ENCODE data around the gene HLA-A.

HLA-A gene

DNA sequence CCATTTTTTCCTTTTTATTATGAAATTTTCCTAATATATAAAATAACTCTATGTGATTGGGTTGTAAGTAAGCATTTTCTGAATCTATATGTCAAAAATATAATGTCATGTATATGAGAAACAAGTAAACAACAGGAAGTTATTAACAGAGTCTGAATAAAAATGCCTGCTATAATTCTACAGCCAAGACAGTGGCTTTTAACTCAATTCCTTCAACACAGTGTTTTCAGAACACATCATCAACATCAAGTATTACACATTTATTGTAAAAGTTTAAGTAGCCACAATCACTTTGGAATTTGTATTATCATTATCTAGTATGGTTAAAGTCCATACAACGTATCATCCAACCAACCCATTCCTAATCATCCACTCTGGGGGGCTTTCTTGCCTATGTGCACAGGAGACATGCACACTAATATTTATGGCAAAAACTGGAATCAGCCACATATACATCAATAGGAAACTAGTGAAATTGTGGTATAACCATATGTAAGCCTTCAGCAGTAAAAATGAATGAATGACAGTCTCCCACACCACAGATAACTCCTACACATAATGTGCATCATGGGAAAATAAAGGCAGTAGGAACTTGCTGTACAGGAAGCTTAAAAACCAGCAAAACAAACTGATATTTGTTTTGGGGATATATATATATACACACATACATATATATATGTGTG is 6.9 kb upstream of the HLA-A start:
- Histone ChIP-seq H3K27ac (no peak overlapping the region), H3K79me2 (ENCODE audit: insufficient read depth, low read depth) (no peaks in the 10 kb centered on the region), H3K4me1 (ENCODE audit: low read depth, poor library complexity, severe bottlenecking) (no peaks in the 10 kb centered on the region), H3K9ac (no peak overlapping the region), H3K4me3 (IDR thresholded peaks at IDR 0.05; ENCODE audit: insufficient read depth, low read depth, low read length) (no peak overlapping the region), H2AFZ (ENCODE audit: low read depth) (no peak overlapping the region), H3K27me3 (ENCODE audit: insufficient read depth, low read depth) (no peaks in the 10 kb centered on the region), H3K4me2 (no peak overlapping the region), H4K20me1 (ENCODE audit: insufficient read depth) (no peaks in the 10 kb centered on the region), H3K36me3 (ENCODE audit: insufficient read depth) (no peaks in the 10 kb centered on the region)
- TF ChIP-seq, protein P1, sequence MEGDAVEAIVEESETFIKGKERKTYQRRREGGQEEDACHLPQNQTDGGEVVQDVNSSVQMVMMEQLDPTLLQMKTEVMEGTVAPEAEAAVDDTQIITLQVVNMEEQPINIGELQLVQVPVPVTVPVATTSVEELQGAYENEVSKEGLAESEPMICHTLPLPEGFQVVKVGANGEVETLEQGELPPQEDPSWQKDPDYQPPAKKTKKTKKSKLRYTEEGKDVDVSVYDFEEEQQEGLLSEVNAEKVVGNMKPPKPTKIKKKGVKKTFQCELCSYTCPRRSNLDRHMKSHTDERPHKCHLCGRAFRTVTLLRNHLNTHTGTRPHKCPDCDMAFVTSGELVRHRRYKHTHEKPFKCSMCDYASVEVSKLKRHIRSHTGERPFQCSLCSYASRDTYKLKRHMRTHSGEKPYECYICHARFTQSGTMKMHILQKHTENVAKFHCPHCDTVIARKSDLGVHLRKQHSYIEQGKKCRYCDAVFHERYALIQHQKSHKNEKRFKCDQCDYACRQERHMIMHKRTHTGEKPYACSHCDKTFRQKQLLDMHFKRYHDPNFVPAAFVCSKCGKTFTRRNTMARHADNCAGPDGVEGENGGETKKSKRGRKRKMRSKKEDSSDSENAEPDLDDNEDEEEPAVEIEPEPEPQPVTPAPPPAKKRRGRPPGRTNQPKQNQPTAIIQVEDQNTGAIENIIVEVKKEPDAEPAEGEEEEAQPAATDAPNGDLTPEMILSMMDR (conservative IDR thresholded peaks at IDR 0.05; ENCODE audit: low read depth, low read length) = no peak

- Histone ChIP-seq H3K36me3 (ENCODE audit: insufficient read depth) (no peaks in the 10 kb centered on the region), H3K9ac (no peak overlapping the region), H3K4me1 (ENCODE audit: low read depth, poor library complexity, severe bottlenecking) (no peaks in the 10 kb centered on the region), H3K27me3 (ENCODE audit: insufficient read depth, low read depth) (no peaks in the 10 kb centered on the region), H2AFZ (ENCODE audit: low read depth) (no peak overlapping the region), H3K4me3 (IDR thresholded peaks at IDR 0.05; ENCODE audit: insufficient read depth, low read depth, low read length) (no peak overlapping the region), H3K4me2 (no peak overlapping the region), H3K27ac (no peak overlapping the region), H4K20me1 (ENCODE audit: insufficient read depth) (no peaks in the 10 kb centered on the region), H3K79me2 (ENCODE audit: insufficient read depth, low read depth) (no peaks in the 10 kb centered on the region)
- TF ChIP-seq, protein P1 (conservative IDR thresholded peaks at IDR 0.05; ENCODE audit: low read depth, low read length) = no peak
Observed at GRCh38 chr6:29938746-29939508, 3.4 kb upstream of the HLA-A start.

DNA sequence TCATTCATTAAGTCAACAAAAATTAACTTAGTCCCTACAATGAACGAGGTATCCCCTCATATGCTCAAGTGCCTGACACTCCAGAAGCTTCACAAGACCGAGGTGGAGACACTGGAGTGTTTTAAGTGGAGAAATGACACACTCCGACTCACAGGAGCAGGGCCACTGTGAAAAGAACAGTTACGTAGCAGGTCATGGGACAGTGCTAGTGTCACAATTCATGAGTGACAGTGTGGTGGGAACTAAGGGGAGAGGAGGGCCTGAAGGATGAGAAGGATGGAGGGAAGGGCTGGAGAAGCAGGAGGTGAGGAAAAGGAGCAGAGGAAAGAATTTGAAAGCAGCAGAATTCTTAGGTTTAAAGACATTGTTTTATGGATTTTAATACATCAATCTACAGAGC is 1.3 kb upstream of the HLA-A start:
- H3K27me3 ChIP-seq (ENCODE audit: insufficient read depth, low read depth) = no peaks in the 10 kb centered on the region
- H3K4me2 ChIP-seq = no peak overlapping the region
- no peaks in the 10 kb centered on the region for H4K20me1 ChIP-seq (ENCODE audit: insufficient read depth)
- no peaks in the 10 kb centered on the region for H3K36me3 ChIP-seq (ENCODE audit: insufficient read depth)
- TF ChIP-seq, protein P1 (conservative IDR thresholded peaks at IDR 0.05; ENCODE audit: low read depth, low read length) = no peak
- H3K79me2 ChIP-seq (ENCODE audit: insufficient read depth, low read depth) = no peaks in the 10 kb centered on the region
- no peak overlapping the region for H2AFZ ChIP-seq (ENCODE audit: low read depth)
- H3K4me1 ChIP-seq (ENCODE audit: low read depth, poor library complexity, severe bottlenecking) = no peaks in the 10 kb centered on the region
- no peak overlapping the region for H3K9ac ChIP-seq
- no peak overlapping the region for H3K4me3 ChIP-seq (IDR thresholded peaks at IDR 0.05; ENCODE audit: insufficient read depth, low read depth, low read length)
- H3K27ac ChIP-seq = no peak overlapping the region

DNA sequence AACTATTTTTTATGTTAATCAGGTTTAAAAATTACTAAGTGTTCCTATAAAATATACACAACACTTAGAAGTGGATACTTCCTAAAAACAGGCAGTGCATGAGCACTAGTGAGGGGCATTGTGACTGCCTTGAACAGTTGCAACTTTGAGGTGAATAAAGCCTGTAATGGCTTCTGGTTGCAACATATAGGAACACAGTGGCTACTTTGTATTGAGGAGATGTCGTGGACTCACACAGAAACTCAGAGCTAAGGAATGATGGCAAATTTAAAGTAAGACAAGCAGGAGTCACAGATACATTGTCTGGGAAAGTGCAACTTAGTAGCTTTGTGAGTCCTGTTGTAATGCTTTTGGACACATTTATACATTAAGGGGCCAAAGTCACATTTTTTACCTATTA is 861 bp upstream of the HLA-A start:
- Histone ChIP-seq H3K4me3 (IDR thresholded peaks at IDR 0.05; ENCODE audit: insufficient read depth, low read depth, low read length) (no peak overlapping the region), H3K27ac (peak overlapping the region; percentile 53; the same call in 1 of the 2 replicates), H3K27me3 (ENCODE audit: insufficient read depth, low read depth) (no peaks in the 10 kb centered on the region), H3K4me1 (ENCODE audit: low read depth, poor library complexity, severe bottlenecking) (no peaks in the 10 kb centered on the region), H3K79me2 (ENCODE audit: insufficient read depth, low read depth) (no peaks in the 10 kb centered on the region), H4K20me1 (ENCODE audit: insufficient read depth) (no peaks in the 10 kb centered on the region), H3K9ac (peak overlapping the region; percentile 67; the same call in 1 of the 2 replicates), H2AFZ (ENCODE audit: low read depth) (peak overlapping the region; percentile 83; the same call in 1 of the 2 replicates), H3K4me2 (peak overlapping the region; percentile 50; the same call in 1 of the 2 replicates), H3K36me3 (ENCODE audit: insufficient read depth) (no peaks in the 10 kb centered on the region)
- TF ChIP-seq, protein P1 (conservative IDR thresholded peaks at IDR 0.05; ENCODE audit: low read depth, low read length) = no peak
